CD4-positive, alpha-beta T cell treated with Interleukin-21 for 1 hour (primary cell): ENCODE results near the gene DENND1A.

Experiments used
- DNase-seq: peaks from one replicate; pipeline ENCODE4 v3.0.0-alpha.2; 2020

DENND1A gene

DNA sequence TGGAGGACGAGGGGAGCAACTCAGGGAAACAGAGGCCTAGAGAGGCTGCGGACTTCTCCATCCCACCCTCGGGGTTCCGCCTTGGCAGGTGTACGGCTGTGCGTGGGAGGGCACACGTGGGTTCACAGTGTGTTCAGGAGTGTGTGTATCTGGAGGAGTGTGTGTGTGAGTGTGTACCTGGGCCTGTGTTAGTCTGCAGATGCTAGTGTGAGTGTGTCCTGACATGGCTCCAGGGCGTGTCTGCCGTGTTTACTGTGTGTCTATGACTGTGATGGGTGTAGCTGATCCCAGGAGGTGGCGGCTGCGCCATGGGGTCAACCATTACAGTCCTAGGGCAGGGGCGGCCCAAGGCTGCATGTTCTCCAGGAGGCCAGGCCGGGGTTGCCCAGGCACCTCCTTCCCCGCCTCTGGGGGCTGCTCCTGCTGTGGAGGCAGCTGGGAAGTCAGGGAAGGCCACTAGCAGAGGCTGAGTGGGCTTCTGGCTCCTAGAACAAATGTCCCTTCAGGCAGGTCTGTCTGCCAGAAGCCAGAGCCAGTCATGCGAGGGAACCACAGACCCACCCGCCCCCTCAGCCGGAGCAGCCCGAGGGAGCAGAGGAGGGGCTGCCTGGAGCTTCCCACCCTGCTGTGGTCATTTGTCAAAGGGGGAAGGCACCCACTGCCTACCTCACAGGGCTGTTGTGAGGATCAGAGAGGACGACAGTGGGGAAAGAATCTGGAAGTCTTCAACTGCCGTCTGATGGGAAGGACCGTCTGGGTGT is 552.5 kb downstream of the DENND1A start:
- DNase-seq, result no peak

DNA sequence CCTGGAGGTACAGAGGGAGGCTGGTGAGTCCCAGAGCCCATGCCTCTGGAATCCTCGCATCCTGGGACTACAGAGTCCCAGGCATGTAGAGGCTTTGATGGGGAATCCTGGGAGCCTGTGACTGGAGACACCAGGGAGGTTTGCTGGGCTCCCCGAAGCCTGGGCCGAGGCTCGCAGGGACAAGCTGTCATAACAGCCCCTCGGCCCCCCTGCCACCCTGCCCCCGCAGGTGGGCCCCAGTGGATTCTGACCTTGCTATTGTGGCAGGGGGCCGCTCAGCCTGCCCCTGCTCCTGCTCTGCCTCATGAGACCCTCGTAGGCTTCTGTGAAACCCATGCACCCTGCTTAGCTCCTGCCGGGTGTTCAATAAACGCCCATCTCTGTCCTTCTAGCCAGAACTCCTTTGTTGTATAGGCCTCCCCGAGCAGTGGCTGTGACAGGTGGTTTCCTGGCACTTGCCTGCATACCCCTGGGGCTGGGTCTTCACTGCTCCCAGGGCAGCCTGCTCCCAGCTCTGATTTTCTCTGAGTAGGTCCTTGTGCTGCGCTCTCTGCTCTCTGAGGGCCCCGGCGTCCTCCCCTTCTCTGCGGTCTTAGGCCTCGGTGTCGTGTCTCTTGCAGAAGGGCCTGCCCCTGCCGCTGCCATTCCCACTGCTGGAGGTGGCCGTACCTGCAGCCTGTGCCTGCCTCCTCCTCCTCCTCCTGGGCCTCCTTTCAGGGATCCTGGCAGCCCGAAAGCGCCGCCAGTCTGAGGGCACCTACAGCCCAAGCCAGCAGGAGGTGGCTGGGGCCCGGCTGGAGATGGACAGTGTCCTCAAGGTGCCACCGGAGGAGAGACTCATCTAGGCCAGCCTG is 553.5 kb downstream of the DENND1A start:
- DNase-seq, result no peak

GRCh38 chr9:123375469-123376132 is 554.3 kb downstream of the DENND1A start:
- no peak for DNase-seq

DNA sequence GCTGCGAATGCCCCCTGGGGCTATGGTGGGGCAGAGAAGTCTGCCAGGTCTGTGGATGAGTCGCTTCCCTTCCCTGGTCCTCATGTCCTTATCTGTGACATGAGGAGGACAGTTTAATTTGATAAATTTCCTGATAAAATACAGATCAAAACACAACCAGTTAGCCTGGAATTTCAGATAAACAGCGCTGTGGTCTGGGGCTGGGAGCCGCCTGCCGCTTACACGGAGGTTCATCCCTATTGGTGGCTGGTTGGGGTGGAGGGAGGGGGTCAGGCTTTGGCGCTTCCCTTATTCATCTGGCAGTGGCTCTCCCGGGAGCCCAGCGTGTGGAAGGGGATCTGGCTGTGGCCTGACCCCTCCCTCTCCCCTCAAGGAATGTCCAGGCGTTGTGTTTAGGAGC is 556.0 kb downstream of the DENND1A start:
- no peak for DNase-seq

- DNase-seq, result no peak
These were observed 556.4 kb downstream of the DENND1A start for GRCh38 chr9:123373447-123373923.

DNA sequence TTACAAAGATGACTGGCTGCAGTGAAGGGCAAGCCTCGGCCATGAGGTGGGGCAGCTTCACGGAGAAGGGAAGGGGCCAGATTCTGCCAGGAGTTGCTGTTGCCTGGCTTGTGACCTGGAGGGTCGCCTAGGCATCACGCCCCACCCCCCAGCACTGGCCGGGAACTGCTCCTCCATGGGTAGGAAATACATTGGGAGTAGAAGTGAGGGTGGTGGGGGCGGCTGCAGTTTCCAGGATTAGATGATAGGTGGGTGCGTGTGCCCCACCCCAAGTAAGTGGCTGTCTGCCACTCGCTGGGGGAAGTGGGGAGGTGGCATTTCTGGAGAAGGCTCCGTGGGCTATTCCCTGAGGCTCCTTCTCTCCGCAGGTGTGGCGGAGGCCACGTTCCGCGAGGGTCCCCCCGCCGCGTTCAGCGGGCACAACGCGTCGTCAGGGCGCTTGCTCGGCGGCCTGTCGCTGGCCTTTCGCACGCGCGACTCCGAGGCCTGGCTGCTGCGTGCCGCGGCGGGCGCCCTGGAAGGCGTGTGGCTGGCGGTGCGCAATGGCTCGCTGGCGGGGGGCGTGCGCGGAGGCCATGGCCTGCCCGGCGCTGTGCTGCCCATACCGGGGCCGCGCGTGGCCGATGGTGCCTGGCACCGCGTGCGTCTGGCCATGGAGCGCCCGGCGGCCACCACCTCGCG is 557.0 kb downstream of the DENND1A start:
- no peak for DNase-seq

DNA sequence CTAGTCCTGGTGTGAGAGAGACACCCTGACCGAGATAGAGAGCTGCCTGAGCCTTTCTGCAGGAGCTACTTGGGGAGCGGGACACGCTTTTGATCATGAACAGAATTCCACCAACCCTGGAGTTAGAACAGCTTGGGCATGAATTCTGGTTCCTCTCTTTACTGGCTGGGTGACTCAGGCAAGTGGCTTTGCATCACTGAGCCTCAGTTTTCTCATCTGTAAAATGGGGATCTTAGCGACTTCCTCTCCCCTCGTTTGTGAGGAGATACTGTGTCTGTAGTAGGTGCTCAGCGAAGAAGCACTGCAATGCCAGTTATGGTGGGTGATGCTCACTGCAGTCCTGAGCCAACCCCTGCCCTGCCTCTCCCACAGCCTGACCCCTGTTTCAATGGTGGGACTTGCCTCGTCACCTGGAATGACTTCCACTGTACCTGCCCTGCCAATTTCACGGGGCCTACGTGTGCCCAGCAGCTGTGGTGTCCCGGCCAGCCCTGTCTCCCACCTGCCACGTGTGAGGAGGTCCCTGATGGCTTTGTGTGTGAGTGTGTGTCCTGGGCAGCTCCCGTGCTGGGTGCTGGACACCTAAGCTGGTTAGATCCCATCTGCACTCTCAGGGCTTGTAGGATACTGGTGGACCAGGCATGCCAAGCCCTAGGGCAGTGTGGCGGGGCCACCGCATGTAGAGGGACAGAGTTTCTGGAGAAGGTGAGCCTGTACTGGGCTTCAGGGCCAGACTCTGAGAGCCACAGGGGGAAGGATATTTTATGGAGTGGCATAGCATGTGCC is 557.9 kb downstream of the DENND1A start:
- DNase-seq, result no peak

- no peak for DNase-seq
These were observed 558.7 kb downstream of the DENND1A start for GRCh38 chr9:123371228-123371584.

DNA sequence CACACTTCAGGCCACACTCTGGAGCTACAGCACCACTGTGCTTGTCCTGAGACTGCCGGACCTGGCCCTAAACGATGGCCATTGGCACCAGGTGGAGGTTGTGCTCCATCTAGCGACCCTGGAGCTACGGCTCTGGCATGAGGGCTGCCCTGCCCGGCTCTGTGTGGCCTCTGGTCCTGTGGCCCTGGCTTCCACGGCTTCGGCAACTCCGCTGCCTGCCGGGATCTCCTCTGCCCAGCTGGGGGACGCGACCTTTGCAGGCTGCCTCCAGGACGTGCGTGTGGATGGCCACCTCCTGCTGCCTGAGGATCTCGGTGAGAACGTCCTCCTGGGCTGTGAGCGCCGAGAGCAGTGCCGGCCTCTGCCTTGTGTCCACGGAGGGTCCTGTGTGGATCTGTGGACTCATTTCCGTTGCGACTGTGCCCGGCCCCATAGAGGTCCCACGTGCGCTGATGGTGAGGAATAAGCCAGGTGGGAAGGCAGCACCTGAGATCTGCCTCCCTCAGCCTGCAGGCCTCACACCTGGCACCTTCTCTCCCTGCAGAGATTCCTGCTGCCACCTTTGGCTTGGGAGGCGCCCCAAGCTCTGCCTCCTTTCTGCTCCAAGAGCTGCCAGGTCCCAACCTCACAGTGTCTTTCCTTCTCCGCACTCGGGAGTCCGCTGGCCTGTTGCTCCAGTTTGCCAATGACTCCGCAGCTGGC is 559.2 kb downstream of the DENND1A start:
- no peak for DNase-seq

DNA sequence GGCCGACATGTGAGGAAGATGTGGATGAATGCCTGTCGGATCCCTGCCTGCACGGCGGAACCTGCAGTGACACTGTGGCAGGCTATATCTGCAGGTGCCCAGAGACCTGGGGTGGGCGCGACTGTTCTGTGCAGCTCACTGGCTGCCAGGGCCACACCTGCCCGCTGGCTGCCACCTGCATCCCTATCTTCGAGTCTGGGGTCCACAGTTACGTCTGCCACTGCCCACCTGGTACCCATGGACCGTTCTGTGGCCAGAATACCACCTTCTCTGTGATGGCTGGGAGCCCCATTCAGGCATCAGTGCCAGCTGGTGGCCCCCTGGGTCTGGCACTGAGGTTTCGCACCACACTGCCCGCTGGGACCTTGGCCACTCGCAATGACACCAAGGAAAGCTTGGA is 559.8 kb downstream of the DENND1A start:
- no peak for DNase-seq

DNA sequence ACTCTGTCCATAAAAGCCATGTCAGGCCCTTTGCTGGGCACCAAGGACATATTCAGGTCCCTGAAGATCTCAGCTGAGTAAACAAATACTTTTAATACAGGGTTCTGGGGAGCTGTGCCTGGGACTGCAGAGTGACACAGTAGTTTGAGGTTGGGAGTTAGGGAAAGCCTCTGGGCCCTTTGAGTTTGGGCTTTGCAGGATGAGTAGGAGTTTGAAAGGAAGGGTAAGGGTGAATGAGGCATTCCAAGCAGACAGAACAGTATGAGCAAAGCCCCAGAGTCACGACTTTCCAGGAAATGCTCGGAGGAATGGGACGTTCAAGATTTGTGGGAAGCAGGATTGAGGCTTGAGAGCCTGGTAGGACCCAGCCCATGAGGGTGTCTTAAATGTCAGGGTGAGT is 560.6 kb downstream of the DENND1A start:
- DNase-seq, result no peak

GRCh38 chr9:123368536-123369153 is 561.3 kb downstream of the DENND1A start:
- DNase-seq, result no peak

- no peak for DNase-seq
These were observed 561.9 kb downstream of the DENND1A start for GRCh38 chr9:123368023-123368422.

DNA sequence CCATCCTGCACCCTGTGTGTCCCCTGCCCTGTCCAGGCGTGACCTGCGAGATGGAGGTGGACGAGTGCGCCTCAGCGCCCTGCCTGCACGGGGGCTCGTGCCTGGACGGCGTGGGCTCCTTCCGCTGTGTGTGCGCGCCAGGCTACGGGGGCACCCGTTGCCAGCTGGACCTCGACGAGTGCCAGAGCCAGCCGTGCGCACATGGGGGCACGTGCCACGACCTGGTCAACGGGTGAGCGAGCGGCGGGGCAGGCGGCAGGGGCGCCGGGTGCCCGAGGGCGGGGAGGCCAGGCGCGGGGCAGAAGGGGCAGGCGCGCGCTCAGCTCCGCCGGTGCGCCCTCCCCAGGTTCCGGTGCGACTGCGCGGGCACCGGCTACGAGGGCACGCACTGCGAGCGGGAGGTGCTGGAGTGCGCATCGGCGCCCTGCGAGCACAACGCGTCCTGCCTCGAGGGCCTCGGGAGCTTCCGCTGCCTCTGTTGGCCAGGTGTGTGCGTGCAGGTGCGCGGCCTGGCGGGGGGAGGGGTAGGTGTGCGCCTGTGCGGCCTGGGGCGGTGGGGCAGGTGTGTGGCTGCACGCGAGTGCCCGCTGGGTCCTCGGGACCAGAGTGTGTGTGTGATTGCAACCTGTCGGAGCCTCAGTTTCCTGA is 563.9 kb downstream of the DENND1A start:
- DNase-seq, result no peak

DNA sequence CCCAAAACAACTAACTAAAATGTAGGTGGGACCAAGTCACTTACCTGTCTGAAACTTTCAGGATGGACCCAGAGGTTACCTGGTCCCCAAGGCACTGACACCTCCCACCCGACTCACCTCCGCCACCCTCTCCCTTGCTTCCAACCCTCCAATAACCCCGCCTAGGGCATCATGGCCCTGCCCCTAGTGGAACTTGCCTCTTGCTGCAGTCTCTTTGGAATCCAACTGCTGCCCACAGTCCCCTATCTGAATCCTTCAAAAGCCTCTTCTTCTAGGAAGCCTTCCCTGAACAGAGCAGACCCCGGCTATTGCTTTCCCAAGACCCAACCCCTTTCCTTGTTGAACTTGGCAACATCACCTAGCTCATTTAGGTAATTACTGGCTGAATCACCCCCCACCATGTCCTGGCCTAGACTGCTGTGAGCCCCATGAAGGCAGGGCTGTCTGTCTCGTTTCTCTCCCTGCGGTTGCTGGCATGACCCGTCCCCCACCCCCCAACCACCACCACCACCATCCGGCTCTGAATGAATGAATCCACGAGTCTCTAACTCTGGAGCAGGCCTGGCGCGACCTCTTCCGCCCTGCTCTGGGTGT is 564.5 kb downstream of the DENND1A start:
- no peak for DNase-seq

GRCh38 chr9:123364241-123364824 is 565.6 kb downstream of the DENND1A start:
- DNase-seq, result no peak

- no peak for DNase-seq
These were observed 567.1 kb downstream of the DENND1A start for GRCh38 chr9:123362856-123363255.

DNA sequence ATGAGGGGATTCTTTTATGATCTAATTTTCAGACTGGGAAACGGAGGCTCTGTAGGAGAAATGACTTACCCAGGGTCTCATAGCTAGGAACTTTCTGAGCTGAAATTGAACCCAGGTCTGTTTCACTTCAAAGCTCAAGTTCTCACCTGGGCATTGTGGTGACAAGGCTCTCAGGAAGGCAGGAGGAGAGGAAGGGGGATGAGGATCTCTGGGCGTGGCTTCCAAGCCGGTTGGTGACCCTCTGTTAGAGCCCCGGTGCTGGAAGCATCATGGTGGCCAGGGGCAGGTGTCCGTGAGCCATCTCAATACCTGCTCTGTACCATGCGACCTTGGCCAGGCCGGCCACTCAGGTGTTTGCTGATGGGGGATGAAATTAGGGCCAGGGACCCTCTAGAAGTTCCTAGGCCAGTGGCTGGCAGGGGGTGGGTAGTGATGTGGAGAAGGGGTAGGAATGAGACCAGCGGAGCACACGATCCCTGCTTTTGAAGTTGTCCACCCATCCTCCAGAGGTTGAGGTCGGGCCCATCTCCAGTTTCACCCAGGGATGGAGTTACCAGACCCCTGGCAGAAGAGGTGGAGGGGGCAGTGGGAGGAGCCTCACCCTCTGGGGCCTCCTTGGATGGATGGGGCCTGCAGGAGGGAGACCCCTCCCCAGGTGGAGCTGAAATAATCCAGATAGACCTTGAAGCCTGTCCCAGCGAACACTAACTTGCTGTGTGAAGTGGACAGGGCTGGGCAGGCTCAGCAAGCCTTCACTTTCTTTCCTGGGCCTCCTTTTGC is 568.0 kb downstream of the DENND1A start:
- DNase-seq, result no peak
